Right lobe of liver (tissue), 4 donors: ENCODE measurements around the gene RASA4.
"Not testable (repeated sequence)": the region's sequence is repeated elsewhere in the genome, so short reads cannot be mapped to it uniquely, and the experiment has no call there.

ENCODE experiments used
- POLR2A ChIP-seq: fragments of 450-650 bp; IDR thresholded peaks from one replicate; pipeline ENCODE4 v1.6.1; 2017; ENCODE audit warnings: antibody characterized with exemption, mild to moderate bottlenecking
- TF ChIP-seq, protein P1 (sequence below), 4 donors: fragments of 200-600 bp in 3 of 4; fragments of 450-650 bp in 1 of 4; IDR thresholded peaks; one replicate each; pipeline versions ENCODE4 v1.5.1 to v1.8.0; 2016 to 2022; ENCODE audit warnings: antibody characterized with exemption in 4 of 4, mild to moderate bottlenecking in 2 of 4
- donor health status: DM: no; HTN: no; CAD: no.
- donor health status: DM: no; HTN: no; CAD: no.
- donor health status: DM: no; HTN: yes; CAD: no.

DNA sequence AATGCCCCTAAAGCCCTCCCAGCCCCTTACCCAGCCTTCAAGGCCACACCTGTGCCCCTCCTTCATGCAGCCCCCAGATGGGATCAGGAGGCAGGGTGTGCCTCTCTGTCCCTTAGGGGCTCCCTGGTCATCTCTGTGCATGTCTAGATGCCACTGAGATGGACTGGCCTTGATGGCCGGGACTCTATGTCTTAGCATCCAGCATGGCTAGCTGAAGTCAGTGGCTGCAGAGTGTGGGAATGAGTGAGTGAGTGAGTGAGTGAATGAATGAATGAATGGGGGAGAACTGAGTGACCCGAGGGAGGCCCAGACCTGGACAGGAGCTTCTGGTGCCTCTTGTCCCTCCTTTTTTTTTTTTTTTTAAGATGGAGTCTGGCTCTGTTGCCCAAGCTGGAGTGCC, 84.4 kb downstream of the RASA4 start:
- TF ChIP-seq, protein P1, sequence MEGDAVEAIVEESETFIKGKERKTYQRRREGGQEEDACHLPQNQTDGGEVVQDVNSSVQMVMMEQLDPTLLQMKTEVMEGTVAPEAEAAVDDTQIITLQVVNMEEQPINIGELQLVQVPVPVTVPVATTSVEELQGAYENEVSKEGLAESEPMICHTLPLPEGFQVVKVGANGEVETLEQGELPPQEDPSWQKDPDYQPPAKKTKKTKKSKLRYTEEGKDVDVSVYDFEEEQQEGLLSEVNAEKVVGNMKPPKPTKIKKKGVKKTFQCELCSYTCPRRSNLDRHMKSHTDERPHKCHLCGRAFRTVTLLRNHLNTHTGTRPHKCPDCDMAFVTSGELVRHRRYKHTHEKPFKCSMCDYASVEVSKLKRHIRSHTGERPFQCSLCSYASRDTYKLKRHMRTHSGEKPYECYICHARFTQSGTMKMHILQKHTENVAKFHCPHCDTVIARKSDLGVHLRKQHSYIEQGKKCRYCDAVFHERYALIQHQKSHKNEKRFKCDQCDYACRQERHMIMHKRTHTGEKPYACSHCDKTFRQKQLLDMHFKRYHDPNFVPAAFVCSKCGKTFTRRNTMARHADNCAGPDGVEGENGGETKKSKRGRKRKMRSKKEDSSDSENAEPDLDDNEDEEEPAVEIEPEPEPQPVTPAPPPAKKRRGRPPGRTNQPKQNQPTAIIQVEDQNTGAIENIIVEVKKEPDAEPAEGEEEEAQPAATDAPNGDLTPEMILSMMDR (IDR thresholded peaks at IDR 0.05), result not testable (repeated sequence)
- TF ChIP-seq POLR2A, result not testable (repeated sequence)
